WTC11 (cell line): Measurements from ENCODE around the gene JAKMIP1. TPM values are rescaled to one million over a fixed set of nuclear protein-coding genes. Genes with fewer than 3 reads are reported as not detected.

Experiments
- ATAC-seq: fragments of 200-7000 bp; cut with Tn5 transposase; 2 replicates; pipeline ENCODE4 v1.10.0; 2021; ENCODE audit warnings: mild to moderate bottlenecking, moderate library complexity
- CTCF ChIA-PET: fragments of 300-600 bp; sonication (Branson Sonifier 250); formaldehyde crosslinking; loops from one replicate; lab custom pipeline; 2021; ENCODE audit warnings: antibody characterized with exemption; lab: Charles Lee
- POLR2A ChIA-PET: fragments of 350-600 bp; sonication (Branson Sonifier 250); formaldehyde crosslinking; loops from one replicate; lab custom pipeline; 2021; ENCODE audit warnings: antibody characterized with exemption; lab: Charles Lee
- DNase-seq: peaks from one replicate; pipeline ENCODE4 v3.0.0; 2021; ENCODE audit warnings: low spot score
- H3K27ac Mint-ChIP-seq: 2 replicates; pipeline ENCODE4 v1.8.0; 2021; ENCODE audit warnings: mixed read lengths
- H3K27me3 Mint-ChIP-seq: 2 replicates; pipeline ENCODE4 v1.8.0; 2021; ENCODE audit warnings: low read depth, mild to moderate bottlenecking, moderate library complexity, mixed read lengths
- H3K36me3 Mint-ChIP-seq: 2 replicates; pipeline ENCODE4 v1.8.0; 2021; ENCODE audit warnings: mixed read lengths
- H3K4me1 Mint-ChIP-seq: 2 replicates; pipeline ENCODE4 v1.8.0; 2022; ENCODE audit warnings: mixed read lengths
- H3K4me3 Mint-ChIP-seq: 2 replicates; pipeline ENCODE4 v1.8.0; 2021; ENCODE audit warnings: mild to moderate bottlenecking, moderate library complexity, mixed read lengths
- H3K9me3 Mint-ChIP-seq: 2 replicates; pipeline ENCODE4 v1.8.0; 2021; ENCODE audit warnings: mixed read lengths
- ERG ChIP-seq: fragments of 250-450 bp; sonication (Bioruptor Pico); IDR thresholded peaks from 2 replicates; pipeline ENCODE4 v1.8.0; 2021; ENCODE audit warnings: mild to moderate bottlenecking
- FOXK1 ChIP-seq: sonication (generic); formaldehyde crosslinking; IDR thresholded peaks from 2 replicates; pipeline ENCODE4 v1.8.0; 2022; ENCODE audit warnings: mild to moderate bottlenecking, moderate library complexity, missing genetic modification reagents
- FOXP1 ChIP-seq: sonication (generic); formaldehyde crosslinking; IDR thresholded peaks from 2 replicates; pipeline ENCODE4 v1.8.0; 2022; ENCODE audit warnings: missing genetic modification reagents, mild to moderate bottlenecking, moderate library complexity, borderline replicate concordance
- IRF1 ChIP-seq: sonication (generic); formaldehyde crosslinking; IDR thresholded peaks from 2 replicates; pipeline ENCODE4 v1.8.0; 2023; ENCODE audit warnings: missing genetic modification reagents
- MYBL2 ChIP-seq: sonication (generic); formaldehyde crosslinking; IDR thresholded peaks from 2 replicates; pipeline ENCODE4 v1.8.1; 2023; ENCODE audit warnings: mild to moderate bottlenecking, moderate library complexity, missing genetic modification reagents
- NFYB ChIP-seq: sonication (generic); formaldehyde crosslinking; conservative IDR thresholded peaks from 2 replicates; pipeline ENCODE4 v1.8.0; 2022; ENCODE audit warnings: low read depth, missing genetic modification reagents
- OVOL2 ChIP-seq: fragments of 250-450 bp; sonication (Bioruptor Pico); IDR thresholded peaks from 2 replicates; pipeline ENCODE4 v1.9.0; 2021; ENCODE audit warnings: mild to moderate bottlenecking, borderline replicate concordance
- PRRX2 ChIP-seq: fragments of 250-450 bp; sonication (Bioruptor Pico); IDR thresholded peaks from 2 replicates; pipeline ENCODE4 v1.8.0; 2021; ENCODE audit warnings: mild to moderate bottlenecking
- SMAD3 ChIP-seq: sonication (generic); formaldehyde crosslinking; IDR thresholded peaks from 2 replicates; pipeline ENCODE4 v1.8.0; 2022; ENCODE audit warnings: missing genetic modification reagents, mild to moderate bottlenecking, borderline replicate concordance
- SP1 ChIP-seq: sonication (generic); formaldehyde crosslinking; conservative IDR thresholded peaks from 2 replicates; pipeline ENCODE4 v1.8.1; 2022; ENCODE audit warnings: missing genetic modification reagents
- TEAD1 ChIP-seq: sonication (generic); formaldehyde crosslinking; IDR thresholded peaks from 2 replicates; pipeline ENCODE4 v1.8.0; 2022; ENCODE audit warnings: mild to moderate bottlenecking, missing genetic modification reagents
- USF1 ChIP-seq: sonication (generic); formaldehyde crosslinking; IDR thresholded peaks from 2 replicates; pipeline ENCODE4 v1.8.0; 2022; ENCODE audit warnings: mild to moderate bottlenecking, missing genetic modification reagents
- USF2 ChIP-seq: sonication (generic); formaldehyde crosslinking; IDR thresholded peaks from 2 replicates; pipeline ENCODE4 v1.8.1; 2023; ENCODE audit warnings: mild to moderate bottlenecking, missing genetic modification reagents, moderate library complexity
- ZNF232 ChIP-seq: sonication (generic); formaldehyde crosslinking; IDR thresholded peaks from 2 replicates; pipeline ENCODE4 v1.8.0; 2022; ENCODE audit warnings: mild to moderate bottlenecking, missing genetic modification reagents
- ZNF423 ChIP-seq: fragments of 250-450 bp; sonication (Bioruptor Pico); IDR thresholded peaks from 2 replicates; pipeline ENCODE4 v2.1.2; 2022; ENCODE audit warnings: mild to moderate bottlenecking, moderate library complexity
- ZSCAN18 ChIP-seq: fragments of 250-450 bp; sonication (Bioruptor Pico); IDR thresholded peaks from 2 replicates; pipeline ENCODE4 v2.1.2; 2022; ENCODE audit warnings: mild to moderate bottlenecking, moderate library complexity
- total RNA-seq: library from RNA; stranded (reverse); gene quantifications from 3 replicates; pipeline ENCODE4 v1.2.3, GENCODE V29; 2021

Gene JAKMIP1
- total RNA-seq, 1 experiment from 2014 or later = 4.0 TPM

GRCh38 chr4:6204098-6204497, 3.7 kb upstream of the JAKMIP1 start (continued):
- no peak for TF ChIP-seq IRF1 (CRISPR knock-in tag)
- TF ChIP-seq PRRX2 (CRISPR knock-in tag) = no peak

GRCh38 chr4:6201580-6202091, 1.3 kb upstream of the JAKMIP1 start:
- Mint-ChIP-seq H3K4me3 (peak overlapping the region; percentile 46), H3K36me3 (peaks cover 3% of the 10 kb centered on the region; the same call in 1 of the 2 replicates), H3K27ac (no peak overlapping the region), H3K4me1 (peaks cover 26% of the 10 kb centered on the region), H3K27me3 (peaks cover 48% of the 10 kb centered on the region), H3K9me3 (peaks cover 8% of the 10 kb centered on the region)
- TF ChIP-seq ZSCAN18 (no peak), USF2 (CRISPR knock-in tag) (peak; percentile 89), USF1 (peak; percentile 75; the same call in 1 of the 2 replicates)
- ChIA-PET CTCF (interaction anchor here (1.1 to 1.9 kb wide), 4 partner anchors 67 to 314 kb away, joined by 4 to 20 read pairs (median 8); no protein-coding TSS in a partner anchor), POLR2A (no interaction called here)
- DNase-seq (no peak), ATAC-seq (no peak)

GRCh38 chr4:6200922-6201362, 593 bp upstream of the JAKMIP1 start:
- peaks cover 3% of the 10 kb centered on the region; the same call in 1 of the 2 replicates for H3K36me3 Mint-ChIP-seq
- ChIA-PET POLR2A (interaction anchor here (1.2 kb wide), 1 partner anchor 10 kb away, joined by 4 read pairs; no protein-coding TSS in a partner anchor), CTCF (interaction anchor here (0.6 to 2.8 kb wide), 13 partner anchors 10 to 729 kb away, joined by 3 to 22 read pairs (median 5); no protein-coding TSS in a partner anchor)
- DNase-seq = no peak
- no peak overlapping the region for H3K27ac Mint-ChIP-seq
- H3K4me3 Mint-ChIP-seq = peak overlapping the region; percentile 67
- peaks cover 8% of the 10 kb centered on the region for H3K9me3 Mint-ChIP-seq
- no peak for TF ChIP-seq OVOL2
- TF ChIP-seq ZNF423 = no peak
- no peak for TF ChIP-seq ZNF232 (CRISPR knock-in tag)
- no peak for TF ChIP-seq ERG (CRISPR knock-in tag)
- 0 out of 2 replicates have a peak, but pooled peaks have one; percentile 13 for TF ChIP-seq SP1 (CRISPR knock-in tag)
- TF ChIP-seq NFYB (CRISPR knock-in tag) = no peak
- no peak for TF ChIP-seq SMAD3 (CRISPR knock-in tag)
- TF ChIP-seq FOXK1 (CRISPR knock-in tag) = no peak
- no peak; the same call in 1 of the 2 replicates for ATAC-seq
- peaks cover 31% of the 10 kb centered on the region for H3K4me1 Mint-ChIP-seq
- H3K27me3 Mint-ChIP-seq = peaks cover 45% of the 10 kb centered on the region

GRCh38 chr4:6199422-6199921, 877 bp downstream of the JAKMIP1 start:
- ChIA-PET CTCF (interaction anchor here (0.7 to 2.8 kb wide), 24 partner anchors 9 to 201 kb away, joined by 3 to 22 read pairs (median 4); no protein-coding TSS in a partner anchor), POLR2A (interaction anchor here (1.2 to 1.5 kb wide), 2 partner anchors 9 to 46 kb away, joined by 3 to 4 read pairs; no protein-coding TSS in a partner anchor)
- DNase-seq = no peak
- H3K36me3 Mint-ChIP-seq = peaks cover 3% of the 10 kb centered on the region; the same call in 1 of the 2 replicates
- peak overlapping the region; percentile 79 for H3K4me3 Mint-ChIP-seq
- peaks cover 41% of the 10 kb centered on the region for H3K27me3 Mint-ChIP-seq
- H3K4me1 Mint-ChIP-seq = peaks cover 41% of the 10 kb centered on the region
- peaks cover 8% of the 10 kb centered on the region for H3K9me3 Mint-ChIP-seq
- H3K27ac Mint-ChIP-seq = no peak overlapping the region
- TF ChIP-seq TEAD1 (CRISPR knock-in tag) = no peak
- TF ChIP-seq MYBL2 (CRISPR knock-in tag) = 0 out of 2 replicates have a peak, but pooled peaks have one; percentile 34
- TF ChIP-seq FOXP1 (CRISPR knock-in tag) = peak; percentile 83; the same call in 1 of the 2 replicates
- no peak for ATAC-seq
